MM.1S (cell line): ENCODE measurements around the gene SMPD2.

Source experiments
- DNase-seq: peaks from one replicate; pipeline ENCODE4 v3.0.0-alpha.2; 2015
- H2AFZ ChIP-seq: fragments of 300-600 bp; sonication (generic); 2 replicates; pipeline ENCODE4 v1.6.0; 2016; ENCODE audit warnings: antibody characterized with exemption, low read length
- H3F3A ChIP-seq: fragments of 300-600 bp; sonication (generic); 2 replicates; pipeline ENCODE4 v1.6.1; 2016; ENCODE audit warnings: mild to moderate bottlenecking, antibody characterized with exemption, low read length, moderate library complexity, mixed read lengths; ENCODE audit not compliant: insufficient read depth
- H3K27ac ChIP-seq: fragments of 300-600 bp; sonication (generic); 2 replicates; pipeline ENCODE4 v1.5.1; 2016; ENCODE audit warnings: mild to moderate bottlenecking, low read length
- H3K27me3 ChIP-seq: fragments of 300-600 bp; sonication (generic); replicated peaks from 2 replicates; pipeline ENCODE4 v1.6.0; 2016; ENCODE audit warnings: low read length; ENCODE audit not compliant: insufficient read depth
- H3K36me3 ChIP-seq: fragments of 300-600 bp; sonication (generic); replicated peaks from 2 replicates; pipeline ENCODE4 v1.6.1; 2016; ENCODE audit warnings: mild to moderate bottlenecking, low read length, mixed read lengths; ENCODE audit not compliant: insufficient read depth
- H3K4me1 ChIP-seq: fragments of 300-600 bp; sonication (generic); 2 replicates; pipeline ENCODE4 v1.6.1; 2016; ENCODE audit warnings: low read length, mixed read lengths
- H3K4me2 ChIP-seq: fragments of 300-600 bp; sonication (generic); 2 replicates; pipeline ENCODE4 v1.6.0; 2016; ENCODE audit warnings: low read depth, low read length
- H3K4me3 ChIP-seq: fragments of 300-600 bp; sonication (generic); 2 replicates; pipeline ENCODE4 v1.5.1; 2016; ENCODE audit warnings: low read length, mixed read lengths
- H3K79me2 ChIP-seq: fragments of 300-600 bp; sonication (generic); 2 replicates; pipeline ENCODE4 v1.6.1; 2016; ENCODE audit warnings: mixed run types, low read length, mixed read lengths
- H3K9ac ChIP-seq: fragments of 300-600 bp; sonication (generic); 2 replicates; pipeline ENCODE4 v1.6.1; 2016; ENCODE audit warnings: low read length, mixed read lengths
- H3K9me2 ChIP-seq: fragments of 300-600 bp; sonication (generic); replicated peaks from 2 replicates; pipeline ENCODE4 v1.6.1; 2016; ENCODE audit warnings: mild to moderate bottlenecking, low read length, mixed read lengths; ENCODE audit not compliant: insufficient read depth
- H3K9me3 ChIP-seq: fragments of 300-600 bp; sonication (generic); replicated peaks from 2 replicates; pipeline ENCODE4 v1.6.1; 2016; ENCODE audit warnings: mild to moderate bottlenecking, low read length, mixed read lengths; ENCODE audit not compliant: insufficient read depth
- H4K20me1 ChIP-seq: fragments of 300-600 bp; sonication (generic); 2 replicates; pipeline ENCODE4 v1.6.1; 2016; ENCODE audit warnings: mild to moderate bottlenecking, low read length, moderate library complexity, mixed read lengths; ENCODE audit not compliant: insufficient read depth
- EZH2 ChIP-seq: fragments of 300-600 bp; sonication (generic); optimal IDR thresholded peaks from 2 replicates; pipeline ENCODE3; 2017; ENCODE audit warnings: low read depth, mild to moderate bottlenecking, antibody characterized with exemption, low read length, mixed read lengths
- EZH2phosphoT487 ChIP-seq: fragments of 300-600 bp; sonication (generic); IDR thresholded peaks from 2 replicates; pipeline ENCODE4 v1.6.1; 2018; ENCODE audit warnings: antibody characterized with exemption, low read length
- TF ChIP-seq, protein P1 (sequence below): fragments of 300-600 bp; sonication (generic); IDR thresholded peaks from 2 replicates; pipeline ENCODE4 v1.5.1; 2016; ENCODE audit warnings: antibody characterized with exemption, low read length, mixed read lengths

The SMPD2 gene

GRCh38 chr6:109424946-109425345, 15.6 kb upstream of the SMPD2 start:
- H3K79me2 ChIP-seq, result no peaks in the 10 kb centered on the region
- DNase-seq, result no peak
- peak overlapping the region; percentile 26 for H2AFZ ChIP-seq
- H3K27me3 ChIP-seq, result no peaks in the 10 kb centered on the region
- no peaks in the 10 kb centered on the region for H4K20me1 ChIP-seq
- H3K4me1 ChIP-seq, result no peaks in the 10 kb centered on the region
- H3K4me3 ChIP-seq, result no peak overlapping the region
- H3F3A ChIP-seq, result no peaks in the 10 kb centered on the region
- no peaks in the 10 kb centered on the region for H3K9me2 ChIP-seq
- no peaks in the 10 kb centered on the region for H3K9me3 ChIP-seq
- no peak overlapping the region for H3K9ac ChIP-seq
- no peak overlapping the region for H3K27ac ChIP-seq
- no peaks in the 10 kb centered on the region for H3K36me3 ChIP-seq
- TF ChIP-seq, protein P1, sequence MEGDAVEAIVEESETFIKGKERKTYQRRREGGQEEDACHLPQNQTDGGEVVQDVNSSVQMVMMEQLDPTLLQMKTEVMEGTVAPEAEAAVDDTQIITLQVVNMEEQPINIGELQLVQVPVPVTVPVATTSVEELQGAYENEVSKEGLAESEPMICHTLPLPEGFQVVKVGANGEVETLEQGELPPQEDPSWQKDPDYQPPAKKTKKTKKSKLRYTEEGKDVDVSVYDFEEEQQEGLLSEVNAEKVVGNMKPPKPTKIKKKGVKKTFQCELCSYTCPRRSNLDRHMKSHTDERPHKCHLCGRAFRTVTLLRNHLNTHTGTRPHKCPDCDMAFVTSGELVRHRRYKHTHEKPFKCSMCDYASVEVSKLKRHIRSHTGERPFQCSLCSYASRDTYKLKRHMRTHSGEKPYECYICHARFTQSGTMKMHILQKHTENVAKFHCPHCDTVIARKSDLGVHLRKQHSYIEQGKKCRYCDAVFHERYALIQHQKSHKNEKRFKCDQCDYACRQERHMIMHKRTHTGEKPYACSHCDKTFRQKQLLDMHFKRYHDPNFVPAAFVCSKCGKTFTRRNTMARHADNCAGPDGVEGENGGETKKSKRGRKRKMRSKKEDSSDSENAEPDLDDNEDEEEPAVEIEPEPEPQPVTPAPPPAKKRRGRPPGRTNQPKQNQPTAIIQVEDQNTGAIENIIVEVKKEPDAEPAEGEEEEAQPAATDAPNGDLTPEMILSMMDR, result no peak
- TF ChIP-seq EZH2 (no peak), EZH2phosphoT487 (no peak)
- 0 out of 2 replicates have a peak overlapping the region, but pooled peaks have one; percentile 10 for H3K4me2 ChIP-seq

- no peak for DNase-seq
- Histone ChIP-seq H3K27ac (no peak overlapping the region), H3K4me3 (no peak overlapping the region), H3K9ac (no peak overlapping the region), H3K4me1 (no peaks in the 10 kb centered on the region), H3K36me3 (no peaks in the 10 kb centered on the region), H3K79me2 (no peaks in the 10 kb centered on the region), H3F3A (no peaks in the 10 kb centered on the region), H3K9me3 (no peaks in the 10 kb centered on the region), H4K20me1 (no peaks in the 10 kb centered on the region), H3K9me2 (no peaks in the 10 kb centered on the region), H2AFZ (no peak overlapping the region), H3K4me2 (no peak overlapping the region), H3K27me3 (no peaks in the 10 kb centered on the region)
- TF ChIP-seq EZH2phosphoT487 (no peak), EZH2 (no peak)
- TF ChIP-seq, protein P1, result no peak
These were observed 11.5 kb upstream of the SMPD2 start for GRCh38 chr6:109428889-109429477.

GRCh38 chr6:109429496-109429895, 11.0 kb upstream of the SMPD2 start:
- no peaks in the 10 kb centered on the region for H3K9me2 ChIP-seq
- H3K27ac ChIP-seq, result no peak overlapping the region
- no peaks in the 10 kb centered on the region for H3F3A ChIP-seq
- H3K36me3 ChIP-seq, result no peaks in the 10 kb centered on the region
- H3K9ac ChIP-seq, result no peak overlapping the region
- no peaks in the 10 kb centered on the region for H3K79me2 ChIP-seq
- H3K4me3 ChIP-seq, result no peak overlapping the region
- no peaks in the 10 kb centered on the region for H3K27me3 ChIP-seq
- no peaks in the 10 kb centered on the region for H3K9me3 ChIP-seq
- TF ChIP-seq, protein P1, result no peak
- TF ChIP-seq EZH2 (no peak), EZH2phosphoT487 (no peak)
- H3K4me2 ChIP-seq, result no peak overlapping the region
- no peak overlapping the region for H2AFZ ChIP-seq
- no peaks in the 10 kb centered on the region for H4K20me1 ChIP-seq
- no peaks in the 10 kb centered on the region for H3K4me1 ChIP-seq
- no peak for DNase-seq
